ENCODE data around the gene IKZF4. TPM values are rescaled to one million over a fixed set of nuclear protein-coding genes. Genes with fewer than 3 reads are reported as not detected.
"Not testable (repeated sequence)": the region's sequence is repeated elsewhere in the genome, so short reads cannot be mapped to it uniquely, and the experiment has no call there.

Gene IKZF4
- total RNA-seq, 1 experiment from 2014 or later, result 7.3 TPM

- peak overlapping the region; percentile 90 for H3K4me3 Mint-ChIP-seq (ENCODE audit: low read depth, unreplicated experiment)
- H3K36me3 Mint-ChIP-seq (ENCODE audit: insufficient read depth, unreplicated experiment), result peaks cover 67% of the 10 kb centered on the region
- CTCF ChIA-PET, result no interaction called here
- H3K4me1 Mint-ChIP-seq (ENCODE audit: low read depth, unreplicated experiment), result peaks cover 19% of the 10 kb centered on the region
- no peak for DNase-seq
- TF ChIP-seq, protein P1, sequence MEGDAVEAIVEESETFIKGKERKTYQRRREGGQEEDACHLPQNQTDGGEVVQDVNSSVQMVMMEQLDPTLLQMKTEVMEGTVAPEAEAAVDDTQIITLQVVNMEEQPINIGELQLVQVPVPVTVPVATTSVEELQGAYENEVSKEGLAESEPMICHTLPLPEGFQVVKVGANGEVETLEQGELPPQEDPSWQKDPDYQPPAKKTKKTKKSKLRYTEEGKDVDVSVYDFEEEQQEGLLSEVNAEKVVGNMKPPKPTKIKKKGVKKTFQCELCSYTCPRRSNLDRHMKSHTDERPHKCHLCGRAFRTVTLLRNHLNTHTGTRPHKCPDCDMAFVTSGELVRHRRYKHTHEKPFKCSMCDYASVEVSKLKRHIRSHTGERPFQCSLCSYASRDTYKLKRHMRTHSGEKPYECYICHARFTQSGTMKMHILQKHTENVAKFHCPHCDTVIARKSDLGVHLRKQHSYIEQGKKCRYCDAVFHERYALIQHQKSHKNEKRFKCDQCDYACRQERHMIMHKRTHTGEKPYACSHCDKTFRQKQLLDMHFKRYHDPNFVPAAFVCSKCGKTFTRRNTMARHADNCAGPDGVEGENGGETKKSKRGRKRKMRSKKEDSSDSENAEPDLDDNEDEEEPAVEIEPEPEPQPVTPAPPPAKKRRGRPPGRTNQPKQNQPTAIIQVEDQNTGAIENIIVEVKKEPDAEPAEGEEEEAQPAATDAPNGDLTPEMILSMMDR (IDR thresholded peaks at IDR 0.05; ENCODE audit: unreplicated experiment), result no peak
- no peaks in the 10 kb centered on the region for H3K27me3 Mint-ChIP-seq (ENCODE audit: unreplicated experiment)
- H3K9me3 Mint-ChIP-seq (ENCODE audit: low read depth, unreplicated experiment), result no peaks in the 10 kb centered on the region
- H3K27ac Mint-ChIP-seq (ENCODE audit: unreplicated experiment), result peak overlapping the region; percentile 95
- no TSS peak for BruUV-seq (replicated peaks)
- intact Hi-C loops (cut with micrococcal nuclease; ENCODE audit: unreplicated experiment), result loop anchor here (5.0 to 10.0 kb wide), 2 partner anchors 142 to 226 kb away; partner anchors contain the start of genes ORMDL2, SARNP and SMARCC2
These were observed 22.0 kb downstream of the IKZF4 start for GRCh38 chr12:56042843-56043242.

DNA sequence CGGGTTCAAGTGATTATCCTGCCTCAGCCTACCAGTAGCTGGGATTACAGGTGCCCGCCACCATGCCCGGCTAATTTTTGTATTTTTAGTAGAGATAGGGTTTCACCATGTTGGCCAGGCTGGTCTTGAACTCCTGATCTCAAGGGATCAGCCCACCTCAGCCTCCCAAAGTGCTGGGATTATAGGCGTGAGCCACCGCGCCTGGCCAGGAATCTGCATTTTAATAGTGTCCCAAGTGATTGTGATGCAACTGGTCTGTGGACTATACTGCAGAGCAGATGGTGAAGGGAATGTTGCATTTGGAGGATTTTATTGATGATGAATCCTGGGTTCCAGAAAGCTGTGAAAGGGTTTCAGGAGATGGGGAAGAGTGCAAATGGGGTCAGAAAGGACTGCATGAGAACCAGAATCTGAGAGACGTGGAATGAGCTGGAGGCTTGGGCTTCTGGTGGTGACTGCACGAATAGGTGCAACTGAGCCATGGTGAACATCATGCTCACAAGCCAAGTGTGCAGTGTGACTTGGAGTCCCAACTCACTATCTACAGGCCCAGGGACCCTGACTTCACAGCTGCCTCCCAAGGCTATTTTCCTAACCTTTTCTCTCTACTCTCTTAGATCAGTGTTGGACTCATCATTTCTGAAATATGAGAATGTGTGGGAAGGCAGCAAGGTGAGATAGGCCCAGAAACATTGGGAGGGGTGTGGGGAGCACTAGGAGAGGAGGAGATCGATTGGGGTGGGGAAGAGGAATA, 25.4 kb downstream of the IKZF4 start:
- no peak for DNase-seq
- intact Hi-C loops (cut with micrococcal nuclease; ENCODE audit: unreplicated experiment), result loop anchor here (2.0 to 10.0 kb wide), 3 partner anchors 59 to 139 kb away; partner anchors contain the start of genes PA2G4, RPL41, SMARCC2 and ZC3H10
- no peak overlapping the region for H3K27ac Mint-ChIP-seq (ENCODE audit: unreplicated experiment)
- CTCF ChIA-PET, result no interaction called here
- H3K4me3 Mint-ChIP-seq (ENCODE audit: low read depth, unreplicated experiment), result no peak overlapping the region
- peaks cover 64% of the 10 kb centered on the region for H3K36me3 Mint-ChIP-seq (ENCODE audit: insufficient read depth, unreplicated experiment)
- no peaks in the 10 kb centered on the region for H3K27me3 Mint-ChIP-seq (ENCODE audit: unreplicated experiment)
- H3K9me3 Mint-ChIP-seq (ENCODE audit: low read depth, unreplicated experiment), result no peaks in the 10 kb centered on the region
- H3K4me1 Mint-ChIP-seq (ENCODE audit: low read depth, unreplicated experiment), result peaks cover 19% of the 10 kb centered on the region
- TF ChIP-seq, protein P1 (IDR thresholded peaks at IDR 0.05; ENCODE audit: unreplicated experiment), result no peak
- no TSS peak for BruUV-seq (replicated peaks)

DNA sequence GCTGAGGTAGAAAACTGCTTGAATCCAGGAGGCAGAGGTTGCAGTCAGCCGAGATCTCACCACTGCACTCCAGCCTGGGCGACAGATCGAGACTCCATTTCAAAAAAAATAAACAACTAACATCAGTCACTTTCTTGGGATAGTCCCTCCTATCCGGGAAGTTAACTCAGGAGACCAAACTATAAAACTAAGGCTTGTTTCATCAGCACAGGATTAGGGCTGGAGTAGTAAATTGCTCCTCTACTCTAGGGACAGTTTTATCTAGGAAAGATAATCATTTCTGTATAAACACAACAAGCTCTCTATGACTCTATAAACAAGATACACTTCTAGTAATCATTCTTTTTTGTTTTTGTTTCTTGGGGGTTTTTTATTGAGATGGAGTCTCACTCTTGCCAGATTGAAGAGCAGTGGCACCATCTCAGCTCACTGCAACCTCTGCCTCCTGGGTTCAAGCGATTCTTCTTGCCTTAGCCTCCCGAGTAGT, 32.6 kb downstream of the IKZF4 start:
- no peak for DNase-seq
- TF ChIP-seq, protein P1 (IDR thresholded peaks at IDR 0.05; ENCODE audit: unreplicated experiment), result no peak
- Mint-ChIP-seq H3K36me3 (ENCODE audit: insufficient read depth, unreplicated experiment) (peaks cover under 1% of the 10 kb centered on the region), H3K27me3 (ENCODE audit: unreplicated experiment) (no peaks in the 10 kb centered on the region), H3K4me1 (ENCODE audit: low read depth, unreplicated experiment) (no peaks in the 10 kb centered on the region), H3K27ac (ENCODE audit: unreplicated experiment) (no peak overlapping the region), H3K9me3 (ENCODE audit: low read depth, unreplicated experiment) (no peaks in the 10 kb centered on the region), H3K4me3 (ENCODE audit: low read depth, unreplicated experiment) (no peak overlapping the region)
- CTCF ChIA-PET, result no interaction called here
- no TSS peak for BruUV-seq (replicated peaks)
- intact Hi-C loops (cut with micrococcal nuclease; ENCODE audit: unreplicated experiment), result no loop called here

GRCh38 chr12:56059964-56060363, 39.1 kb downstream of the IKZF4 start:
- H3K4me3 Mint-ChIP-seq (ENCODE audit: low read depth, unreplicated experiment); DNase-seq; BruUV-seq (replicated peaks); intact Hi-C loops (cut with micrococcal nuclease; ENCODE audit: unreplicated experiment); H3K9me3 Mint-ChIP-seq (ENCODE audit: low read depth, unreplicated experiment); H3K27me3 Mint-ChIP-seq (ENCODE audit: unreplicated experiment); H3K27ac Mint-ChIP-seq (ENCODE audit: unreplicated experiment); H3K36me3 Mint-ChIP-seq (ENCODE audit: insufficient read depth, unreplicated experiment); H3K4me1 Mint-ChIP-seq (ENCODE audit: low read depth, unreplicated experiment); CTCF ChIA-PET: not testable (repeated sequence)

GRCh38 chr12:56061982-56062381, 41.1 kb downstream of the IKZF4 start:
- no peaks in the 10 kb centered on the region for H3K27me3 Mint-ChIP-seq (ENCODE audit: unreplicated experiment)
- no peaks in the 10 kb centered on the region for H3K36me3 Mint-ChIP-seq (ENCODE audit: insufficient read depth, unreplicated experiment)
- TF ChIP-seq, protein P1 (IDR thresholded peaks at IDR 0.05; ENCODE audit: unreplicated experiment), result no peak
- H3K4me3 Mint-ChIP-seq (ENCODE audit: low read depth, unreplicated experiment), result no peak overlapping the region
- CTCF ChIA-PET, result interaction anchor here (0.6 to 0.9 kb wide), 2 partner anchors 59 to 289 kb away, joined by 5 read pairs; no protein-coding TSS in a partner anchor
- intact Hi-C loops (cut with micrococcal nuclease; ENCODE audit: unreplicated experiment), result no loop called here
- H3K27ac Mint-ChIP-seq (ENCODE audit: unreplicated experiment), result no peak overlapping the region
- no peaks in the 10 kb centered on the region for H3K9me3 Mint-ChIP-seq (ENCODE audit: low read depth, unreplicated experiment)
- BruUV-seq (replicated peaks), result no TSS peak
- DNase-seq, result no peak
- H3K4me1 Mint-ChIP-seq (ENCODE audit: low read depth, unreplicated experiment), result no peaks in the 10 kb centered on the region

All from Calu3 (cell line).